ENCODE data around the gene EXOSC2. TPM values are rescaled to one million over a fixed set of nuclear protein-coding genes. Genes with fewer than 3 reads are reported as not detected.

The EXOSC2 gene
- total RNA-seq, 1 experiment from 2014 or later, result 71.5 TPM

- TF ChIP-seq CTCF (IDR thresholded peaks at IDR 0.05 in 2 of 3, conservative IDR thresholded peaks at IDR 0.05 in 1 of 3; ENCODE audit: borderline replicate concordance in 1 of 3, insufficient read depth in 1 of 3, low read depth in 2 of 3, low read length in 2 of 3) (no peak), SIN3A (IDR thresholded peaks at IDR 0.05; ENCODE audit: low read depth) (no peak)
These were observed 48.4 kb downstream of the EXOSC2 start (continued) for GRCh38 chr9:130741831-130742449.

- Histone ChIP-seq H3K36me3 (ENCODE audit: control insufficient read depth in 1 of 2, insufficient read depth in 2 of 2, low read length in 2 of 2) (no peaks in the 10 kb centered on the region), H3K27ac (ENCODE audit: low read depth, low read length) (no peak overlapping the region), H2AFZ (ENCODE audit: low read depth, low read length, poor library complexity, severe bottlenecking) (no peak overlapping the region), H3K4me1 (ENCODE audit: control insufficient read depth in 1 of 2, insufficient read depth in 2 of 2, low read length in 2 of 2) (peaks cover 17 to 29% of the 10 kb centered on the region in 2 experiments), H3K4me2 (ENCODE audit: low read length) (no peak overlapping the region), H3K4me3 (replicated peaks in 1 of 2; ENCODE audit: low read depth in 1 of 2, low read length in 2 of 2) (no peak overlapping the region), H3K27me3 (ENCODE audit: insufficient read depth, low read length) (no peaks in the 10 kb centered on the region), H3K79me2 (ENCODE audit: insufficient read depth, low read length) (peaks cover 58% of the 10 kb centered on the region), H3K9me3 (ENCODE audit: control insufficient read depth in 1 of 2, insufficient read depth in 1 of 2, low read depth in 1 of 2, low read length in 2 of 2) (no peaks in the 10 kb centered on the region), H3K9me2 (ENCODE audit: insufficient read depth) (no peaks in the 10 kb centered on the region), H3K9ac (ENCODE audit: low read length) (no peak overlapping the region), H4K20me1 (ENCODE audit: insufficient read depth) (no peaks in the 10 kb centered on the region)
- BruUV-seq (replicated peaks), result no TSS peak
- intact Hi-C loops (cut with micrococcal nuclease), result no loop called here
- POLR2A ChIA-PET, result no interaction called here
- DNase-seq (ENCODE audit: low read depth, low spot score) (no peak), ATAC-seq (no peak)
- RAD21 ChIA-PET (ENCODE audit: low non-redundant PET in 1 of 2, low total read pairs in 2 of 2, uncharacterized antibody in 2 of 2, unreplicated experiment in 2 of 2), result no interaction called here
- CTCF ChIA-PET, result no interaction called here
- TF ChIP-seq EZH2 (IDR thresholded peaks at IDR 0.05) (no peak), RAD21 (IDR thresholded peaks at IDR 0.05; ENCODE audit: low read depth) (no peak), POLR2AphosphoS5 (IDR thresholded peaks at IDR 0.05; ENCODE audit: low read depth, low read length) (no peak), ATF3 (IDR thresholded peaks at IDR 0.05) (no peak), CEBPB (IDR thresholded peaks at IDR 0.05; ENCODE audit: low read depth) (no peak), ZFX (IDR thresholded peaks at IDR 0.05) (no peak), MAX (IDR thresholded peaks at IDR 0.05) (no peak), SRF (IDR thresholded peaks at IDR 0.05; ENCODE audit: low read depth) (no peak), REST (IDR thresholded peaks at IDR 0.05; ENCODE audit: low read depth) (no peak), ZNF274 (IDR thresholded peaks at IDR 0.05; ENCODE audit: low read depth, low read length) (no peak), EGR1 (IDR thresholded peaks at IDR 0.05; ENCODE audit: low read depth) (no peak), ELF1 (IDR thresholded peaks at IDR 0.05; ENCODE audit: borderline replicate concordance, low read depth) (no peak), EZH2phosphoT487 (IDR thresholded peaks at IDR 0.05; ENCODE audit: borderline replicate concordance) (no peak), ZBTB33 (IDR thresholded peaks at IDR 0.05; ENCODE audit: extremely low read depth, insufficient replicate concordance, low read length) (no peak), CBX3 (IDR thresholded peaks at IDR 0.05; ENCODE audit: low read depth) (no peak)
These were observed 50.1 kb downstream of the EXOSC2 start for GRCh38 chr9:130743656-130744055.
